Ovary (tissue), 9 donors: ENCODE data around the gene TNFRSF1A. TPM values are rescaled to one million over a fixed set of nuclear protein-coding genes. Genes with fewer than 3 reads are reported as not detected.

Source experiments
- DNase-seq, 5 donors: peaks; one replicate each; pipeline ENCODE4 v3.0.0-alpha.2; 2019 to 2020
- H3K27ac ChIP-seq, 2 donors: fragments of 200-600 bp; one replicate each; pipeline versions ENCODE4 v1.5.1 to v1.8.0; 2019 to 2022
- H3K27me3 ChIP-seq: fragments of 200-600 bp; one replicate; pipeline ENCODE4 v1.8.0; 2022
- H3K36me3 ChIP-seq: fragments of 200-600 bp; sonication (generic); one replicate; pipeline ENCODE4 v1.5.1; 2019
- H3K4me1 ChIP-seq: one replicate; pipeline ENCODE4 v1.8.1; 2013; ENCODE audit warnings: mild to moderate bottlenecking, moderate library complexity; ENCODE audit not compliant: insufficient read depth
- H3K4me3 ChIP-seq: fragments of 200-600 bp; sonication (generic); one replicate; pipeline ENCODE4 v1.5.1; 2017
- H3K9me3 ChIP-seq, 2 donors: fragments of 200-600 bp in 1 of 2; sonication (generic) in 1 of 2; one replicate each; pipeline versions ENCODE4 v1.5.1 to v1.8.1; 2013 to 2019; ENCODE audit warnings: mild to moderate bottlenecking in 1 of 2, moderate library complexity in 1 of 2
- EP300 ChIP-seq: sonication (generic); formaldehyde crosslinking; IDR thresholded peaks from one replicate; pipeline ENCODE4 v1.6.1; 2017; ENCODE audit warnings: antibody characterized with exemption
- POLR2A ChIP-seq: fragments of 450-650 bp; IDR thresholded peaks from one replicate; pipeline ENCODE4 v1.6.1; 2017; ENCODE audit warnings: antibody characterized with exemption, mild to moderate bottlenecking, moderate library complexity
- WGBS, 3 donors: extraction: QIAGEN DNeasy Blood & Tissue Kit in 1 of 3; methylation state at CpG; one replicate each; pipeline versions ENCODE4 v1.1.5 to v1.1.7; 2013 to 2017; 5-methylcytosine and 5-hydroxymethylcytosine counted together
- intact Hi-C, 4 donors: fragments of 100-400 bp; cut with DNase I; formaldehyde crosslinking; loops; one replicate each; pipeline versions ENCODE4 v1.11.0 to v1.15.1; 2022 to 2023
- polyA plus RNA-seq, 2 donors: library from polyadenylated mRNA; stranded (reverse); fragments of 200-250 nt in 1 of 2; fragments of 350-450 nt in 1 of 2; fragmentation: Illumina TruSeq in 1 of 2; extraction: RNeasy Lipid Tissue Mini Kit (QIAGEN cat#74804) in 1 of 2; gene quantifications; one replicate each; pipeline ENCODE4 v1.2.3, GENCODE V29; 2013 to 2014
- total RNA-seq, 7 donors: library from RNA; depleted of rRNA in 2 of 7; stranded (reverse); fragments of >200 nt in 2 of 7; fragmentation: NEBNext Ultra II Directional in 3 of 7; extraction: Animal tissue kit (Norgen Biotek cat#: 25700) in 3 of 7; gene quantifications; one replicate each; pipeline versions ENCODE4 v1.1.0 to v1.2.4, GENCODE V29; 2016 to 2023
- TF ChIP-seq, protein P1 (sequence below), 3 donors: fragments of 450-650 bp in 2 of 3; fragments of 200-600 bp in 1 of 3; IDR thresholded peaks; one replicate each; pipeline versions ENCODE4 v1.5.1 to v1.8.0; 2016 to 2022; ENCODE audit warnings: antibody characterized with exemption in 3 of 3, mild to moderate bottlenecking in 1 of 3
- donor health status: DM: no; HTN: no; CAD: no; lungs with moderate emphysema.
- donor health status: DM: no; HTN: no; CAD: no.
- donor health status: Bipolar disorder and iron deficiency.
- donor health status: DM: yes; HTN: yes; CAD: no.
- donor health status: DM: no; HTN: no; CAD: no.
- donor health status: DM: yes; HTN: yes; CAD: no.

Gene TNFRSF1A
- total and polyA plus RNA-seq, 9 donors, result 92.8 to 274 (median 179) TPM

GRCh38 chr12:6312529-6313325 lies 29.1 kb downstream of the TNFRSF1A start:
- no peaks in the 10 kb centered on the region for H3K27me3 ChIP-seq
- no peak overlapping the region for H3K27ac ChIP-seq
- H3K4me1 ChIP-seq, result peaks cover 3% of the 10 kb centered on the region
- intact Hi-C loops, result no loop called here
- no peak for DNase-seq
- H3K9me3 ChIP-seq, result no peaks in the 10 kb centered on the region
- H3K36me3 ChIP-seq, result no peaks in the 10 kb centered on the region
- TF ChIP-seq, protein P1, sequence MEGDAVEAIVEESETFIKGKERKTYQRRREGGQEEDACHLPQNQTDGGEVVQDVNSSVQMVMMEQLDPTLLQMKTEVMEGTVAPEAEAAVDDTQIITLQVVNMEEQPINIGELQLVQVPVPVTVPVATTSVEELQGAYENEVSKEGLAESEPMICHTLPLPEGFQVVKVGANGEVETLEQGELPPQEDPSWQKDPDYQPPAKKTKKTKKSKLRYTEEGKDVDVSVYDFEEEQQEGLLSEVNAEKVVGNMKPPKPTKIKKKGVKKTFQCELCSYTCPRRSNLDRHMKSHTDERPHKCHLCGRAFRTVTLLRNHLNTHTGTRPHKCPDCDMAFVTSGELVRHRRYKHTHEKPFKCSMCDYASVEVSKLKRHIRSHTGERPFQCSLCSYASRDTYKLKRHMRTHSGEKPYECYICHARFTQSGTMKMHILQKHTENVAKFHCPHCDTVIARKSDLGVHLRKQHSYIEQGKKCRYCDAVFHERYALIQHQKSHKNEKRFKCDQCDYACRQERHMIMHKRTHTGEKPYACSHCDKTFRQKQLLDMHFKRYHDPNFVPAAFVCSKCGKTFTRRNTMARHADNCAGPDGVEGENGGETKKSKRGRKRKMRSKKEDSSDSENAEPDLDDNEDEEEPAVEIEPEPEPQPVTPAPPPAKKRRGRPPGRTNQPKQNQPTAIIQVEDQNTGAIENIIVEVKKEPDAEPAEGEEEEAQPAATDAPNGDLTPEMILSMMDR (IDR thresholded peaks at IDR 0.05), result no peak
- no peak for TF ChIP-seq POLR2A
- TF ChIP-seq EP300, result no peak
- 81 to 87% (median 84%) methylated on average over 11 of the region's 11 CpGs for WGBS, 3 donors
- no peak overlapping the region for H3K4me3 ChIP-seq

DNA sequence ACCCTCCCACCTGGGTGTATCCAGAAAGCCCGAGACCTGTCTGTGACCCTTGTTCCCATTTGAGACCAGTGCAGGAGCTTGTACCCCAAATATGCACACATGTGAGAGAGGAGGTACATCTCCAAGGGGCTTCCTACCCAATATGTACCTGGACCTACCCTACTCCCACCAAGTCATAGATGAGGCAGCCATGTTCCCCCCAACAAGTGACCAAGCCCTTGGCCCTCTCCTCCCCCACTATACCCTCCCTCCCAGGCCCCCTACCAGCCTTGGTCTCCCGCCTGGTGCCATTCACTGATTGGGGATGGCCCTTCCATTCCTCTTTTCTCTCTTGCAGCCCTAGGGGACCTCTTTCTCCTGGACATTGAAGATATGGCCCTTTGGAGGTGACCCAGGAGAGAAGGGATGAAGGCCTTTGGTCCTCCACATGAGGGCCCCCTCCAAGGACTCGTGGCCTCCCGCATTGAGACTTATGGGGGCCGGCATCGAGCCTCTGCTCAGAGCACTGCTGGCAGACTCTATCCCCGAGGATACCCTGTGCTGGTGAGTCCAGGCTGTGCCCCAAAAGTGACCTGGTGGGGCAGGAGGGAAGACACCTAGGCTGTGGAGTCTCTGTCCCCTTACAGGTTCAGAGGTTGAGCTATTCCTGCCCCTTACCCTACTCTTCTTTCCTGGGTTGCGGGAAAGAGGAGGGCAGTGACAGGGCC lies 29.9 kb downstream of the TNFRSF1A start:
- TF ChIP-seq, protein P1 (IDR thresholded peaks at IDR 0.05), result no peak
- TF ChIP-seq POLR2A, result no peak
- no peak for TF ChIP-seq EP300
- intact Hi-C loops, result no loop called here
- DNase-seq, result no peak
- H3K4me3 ChIP-seq, result no peak overlapping the region
- H3K27me3 ChIP-seq, result no peaks in the 10 kb centered on the region
- peaks cover 3% of the 10 kb centered on the region for H3K4me1 ChIP-seq
- no peaks in the 10 kb centered on the region for H3K36me3 ChIP-seq
- H3K9me3 ChIP-seq, result no peaks in the 10 kb centered on the region
- H3K27ac ChIP-seq, result no peak overlapping the region
- 88 to 94% (median 92%) methylated on average over 6 to 8 of the region's 8 CpGs for WGBS, 3 donors

GRCh38 chr12:6310771-6311610 lies 30.9 kb downstream of the TNFRSF1A start:
- TF ChIP-seq, protein P1 (IDR thresholded peaks at IDR 0.05), result no peak
- no peak for TF ChIP-seq POLR2A
- no peak for TF ChIP-seq EP300
- DNase-seq, result no peak
- Histone ChIP-seq H3K4me3 (peak overlapping the region; percentile 25), H3K36me3 (no peaks in the 10 kb centered on the region), H3K27me3 (no peaks in the 10 kb centered on the region), H3K4me1 (peaks cover 3% of the 10 kb centered on the region), H3K27ac (no peak overlapping the region), H3K9me3 (no peaks in the 10 kb centered on the region)
- WGBS, 3 donors, result 20 to 23% (median 20%) methylated on average over 39 to 43 of the region's 43 CpGs
- intact Hi-C loops, result no loop called here

DNA sequence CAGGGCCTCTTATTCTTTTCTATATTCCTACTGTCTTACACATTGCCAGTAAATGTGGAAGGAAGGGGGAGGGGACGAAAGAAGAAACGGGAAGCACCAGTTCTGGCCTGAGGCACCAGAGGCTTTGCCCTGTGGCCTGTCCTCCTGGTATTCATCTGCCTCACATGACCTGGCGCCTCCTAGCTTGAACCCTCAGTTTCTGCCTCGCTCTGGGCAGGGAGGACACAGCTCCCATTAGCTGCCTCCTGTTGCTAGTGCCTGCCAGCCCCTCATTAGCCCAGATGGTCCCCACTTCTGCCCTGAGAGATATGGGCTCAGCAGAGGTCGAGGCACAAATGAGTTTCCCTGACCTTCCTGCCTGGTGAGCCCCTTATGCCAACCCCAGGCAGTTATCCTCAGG lies 34.3 kb downstream of the TNFRSF1A start:
- intact Hi-C loops, result no loop called here
- TF ChIP-seq EP300 (no peak), POLR2A (no peak)
- TF ChIP-seq, protein P1 (IDR thresholded peaks at IDR 0.05), result no peak
- WGBS, 3 donors, result 72 to 77% (median 73%) methylated on average over 5 of the region's 5 CpGs
- H3K36me3 ChIP-seq, result no peaks in the 10 kb centered on the region
- peaks cover 3% of the 10 kb centered on the region for H3K4me1 ChIP-seq
- H3K9me3 ChIP-seq, result no peaks in the 10 kb centered on the region
- DNase-seq, result no peak
- no peaks in the 10 kb centered on the region for H3K27me3 ChIP-seq
- H3K27ac ChIP-seq, result no peak overlapping the region
- no peak overlapping the region for H3K4me3 ChIP-seq
